HG03095 (cell line): Measurements from ENCODE around the gene ABCG2.

Source experiments
- ATAC-seq: cut with Tn5 transposase; IDR thresholded peaks from one replicate; pipeline ENCODE4 v1.9.1; 2021; ENCODE audit warnings: moderate library complexity; ENCODE audit not compliant: unreplicated experiment

ABCG2 gene

GRCh38 chr4:88158489-88159228 is at the start of gene ABCG2:
TSS of gene ABCG2 (minus strand) at chr4:88158639. CDS start at chr4:88139995, 18,644 bp downstream.
- ATAC-seq: peak; percentile 43

GRCh38 chr4:88208156-88208555 is 49.7 kb upstream of the ABCG2 start:
- ATAC-seq: no peak

GRCh38 chr4:88207171-88207570 is 48.7 kb upstream of the ABCG2 start:
- ATAC-seq: no peak

- ATAC-seq: no peak
Observed at GRCh38 chr4:88204882-88205281, 46.4 kb upstream of the ABCG2 start.

- ATAC-seq: no peak
Observed at GRCh38 chr4:88202443-88202842, 44.0 kb upstream of the ABCG2 start.

GRCh38 chr4:88200186-88200585 is 41.7 kb upstream of the ABCG2 start:
- no peak for ATAC-seq

GRCh38 chr4:88196523-88197185 is 38.2 kb upstream of the ABCG2 start:
- ATAC-seq: no peak

GRCh38 chr4:88196013-88196365 is 37.5 kb upstream of the ABCG2 start:
- no peak for ATAC-seq

GRCh38 chr4:88195328-88196012 is 37.0 kb upstream of the ABCG2 start:
- ATAC-seq: no peak

- no peak for ATAC-seq
Observed at GRCh38 chr4:88191404-88191803, 33.0 kb upstream of the ABCG2 start.

- no peak for ATAC-seq
Observed at GRCh38 chr4:88189881-88190585, 31.6 kb upstream of the ABCG2 start.

- no peak for ATAC-seq
Observed at GRCh38 chr4:88189418-88189738, 30.9 kb upstream of the ABCG2 start.

- no peak for ATAC-seq
Observed at GRCh38 chr4:88188738-88189417, 30.4 kb upstream of the ABCG2 start.

GRCh38 chr4:88187766-88188165 is 29.3 kb upstream of the ABCG2 start:
- ATAC-seq: no peak

GRCh38 chr4:88185906-88186305 is 27.5 kb upstream of the ABCG2 start:
- ATAC-seq: no peak

- ATAC-seq: no peak
Observed at GRCh38 chr4:88179261-88179660, 20.8 kb upstream of the ABCG2 start.

- ATAC-seq: no peak
Observed at GRCh38 chr4:88178626-88179231, 20.3 kb upstream of the ABCG2 start.

- ATAC-seq: no peak
Observed at GRCh38 chr4:88177983-88178625, 19.7 kb upstream of the ABCG2 start.

- ATAC-seq: no peak
Observed at GRCh38 chr4:88172987-88173386, 14.5 kb upstream of the ABCG2 start.

- ATAC-seq: no peak
Observed at GRCh38 chr4:88171206-88171605, 12.8 kb upstream of the ABCG2 start.
